Midbrain (tissue), 1 donor: ENCODE results near the gene ROM1.
"Not testable (repeated sequence)": the region's sequence is repeated elsewhere in the genome, so short reads cannot be mapped to it uniquely, and the experiment has no call there.

Experiments used
- DNase-seq: peaks from one replicate; lab custom pipeline; 2025; lab: John Stamatoyannopoulos, UW

ROM1 gene

GRCh38 chr11:62612366-62613290 is at the start of gene ROM1, which contains the start of gene EML3:
ROM1 (plus strand) TSS chr11:62613257; CDS start chr11:62613282, 25 bp downstream.
EML3 (minus strand) TSS chr11:62612775; CDS start chr11:62612457, 318 bp downstream.
- peak; percentile 87 for DNase-seq

- no peak for DNase-seq
Measured at GRCh38 chr11:62565100-62565802, 47.8 kb upstream of the ROM1 start.

- no peak for DNase-seq
Measured at GRCh38 chr11:62566247-62566646, 46.8 kb upstream of the ROM1 start.

GRCh38 chr11:62567018-62567633 is 45.9 kb upstream of the ROM1 start:
- no peak for DNase-seq

GRCh38 chr11:62569611-62570010 is 43.4 kb upstream of the ROM1 start:
- DNase-seq = no peak

GRCh38 chr11:62570903-62571302 is 42.2 kb upstream of the ROM1 start:
- not testable (repeated sequence) for DNase-seq

GRCh38 chr11:62571493-62571892 is 41.6 kb upstream of the ROM1 start:
- DNase-seq = not testable (repeated sequence)

GRCh38 chr11:62572431-62572830 is 40.6 kb upstream of the ROM1 start:
- no peak for DNase-seq

GRCh38 chr11:62573006-62573591 is 40.0 kb upstream of the ROM1 start:
- DNase-seq = peak; percentile 19

GRCh38 chr11:62573592-62574362 is 39.3 kb upstream of the ROM1 start, which contains the start of gene EEF1G:
EEF1G (minus strand) TSS chr11:62573891; CDS start chr11:62573842, 49 bp downstream.
- peak; percentile 99 for DNase-seq

GRCh38 chr11:62574363-62575071 is 38.5 kb upstream of the ROM1 start:
- DNase-seq = no peak

GRCh38 chr11:62575156-62575555 is 37.9 kb upstream of the ROM1 start:
- no peak for DNase-seq

GRCh38 chr11:62575837-62576236 is 37.2 kb upstream of the ROM1 start:
- no peak for DNase-seq

- DNase-seq = no peak
Measured at GRCh38 chr11:62577046-62577714, 35.9 kb upstream of the ROM1 start.

GRCh38 chr11:62578541-62578940 is 34.5 kb upstream of the ROM1 start:
- DNase-seq = no peak

- DNase-seq = no peak
Measured at GRCh38 chr11:62579252-62579651, 33.8 kb upstream of the ROM1 start.

- DNase-seq = no peak
Measured at GRCh38 chr11:62580959-62581715, 31.9 kb upstream of the ROM1 start.

- not testable (repeated sequence) for DNase-seq
Measured at GRCh38 chr11:62581735-62582134, 31.3 kb upstream of the ROM1 start.

GRCh38 chr11:62585356-62585755 is 27.7 kb upstream of the ROM1 start:
- not testable (repeated sequence) for DNase-seq
